GM23338 (cell line): ENCODE data around the gene VPS37B. TPM values are rescaled to one million over a fixed set of nuclear protein-coding genes. Genes with fewer than 3 reads are reported as not detected.

Experiments used
- ATAC-seq: fragments of 200-7000 bp; cut with Tn5 transposase; 3 replicates; pipeline ENCODE4 v1.9.1; 2020
- DNase-seq: peaks from one replicate; pipeline ENCODE4 v3.0.0-alpha.2; 2015; ENCODE audit warnings: low spot score
- H2AFZ ChIP-seq: fragments of 200-600 bp; sonication (generic); 2 replicates; pipeline ENCODE4 v1.8.0; 2016; ENCODE audit warnings: antibody characterized with exemption, mild to moderate bottlenecking, moderate library complexity
- H3F3A ChIP-seq: fragments of 200-600 bp; sonication (generic); replicated peaks from 2 replicates; pipeline ENCODE4 v1.8.0; 2017; ENCODE audit warnings: antibody characterized with exemption, mixed run types, low read depth
- H3K27ac ChIP-seq: fragments of 200-600 bp; sonication (generic); 2 replicates; pipeline ENCODE4 v1.6.1; 2016; ENCODE audit warnings: low read depth
- H3K27me3 ChIP-seq: fragments of 200-600 bp; sonication (generic); 2 replicates; pipeline ENCODE4 v1.8.0; 2016; ENCODE audit warnings: mild to moderate bottlenecking, mixed run types, moderate library complexity; ENCODE audit not compliant: insufficient read depth
- H3K36me3 ChIP-seq: fragments of 200-600 bp; sonication (generic); 2 replicates; pipeline ENCODE4 v1.8.0; 2016; ENCODE audit warnings: mild to moderate bottlenecking; ENCODE audit not compliant: insufficient read depth
- H3K4me1 ChIP-seq: fragments of 200-600 bp; sonication (generic); 2 replicates; pipeline ENCODE4 v1.8.0; 2016; ENCODE audit warnings: mild to moderate bottlenecking, moderate library complexity; ENCODE audit not compliant: insufficient read depth
- H3K4me2 ChIP-seq: fragments of 200-600 bp; sonication (generic); 2 replicates; pipeline ENCODE4 v1.7.1; 2017; ENCODE audit warnings: mixed run types
- H3K4me3 ChIP-seq: fragments of 200-600 bp; sonication (generic); 2 replicates; pipeline ENCODE4 v1.6.1; 2016; ENCODE audit warnings: mixed run types
- H3K79me2 ChIP-seq: fragments of 200-600 bp; sonication (generic); replicated peaks from 2 replicates; pipeline ENCODE4 v1.8.0; 2017; ENCODE audit warnings: mild to moderate bottlenecking; ENCODE audit not compliant: insufficient read depth
- H3K9me2 ChIP-seq: fragments of 200-600 bp; sonication (generic); 2 replicates; pipeline ENCODE4 v1.8.0; 2017; ENCODE audit not compliant: insufficient read depth
- H4K20me1 ChIP-seq: fragments of 200-600 bp; sonication (generic); replicated peaks from 2 replicates; pipeline ENCODE4 v1.8.0; 2017; ENCODE audit warnings: mild to moderate bottlenecking; ENCODE audit not compliant: insufficient read depth
- H3K27ac Mint-ChIP-seq: 2 replicates; pipeline ENCODE4 v1.8.0; 2020; ENCODE audit warnings: inconsistent platforms, mild to moderate bottlenecking, moderate library complexity, mixed read lengths
- H3K27me3 Mint-ChIP-seq: 3 replicates; pipeline ENCODE4 v1.8.0; 2022; ENCODE audit warnings: low read depth, mild to moderate bottlenecking, moderate library complexity, mixed read lengths, inconsistent platforms; ENCODE audit not compliant: insufficient read depth, poor library complexity
- H3K36me3 Mint-ChIP-seq: 3 replicates; pipeline ENCODE4 v1.8.0; 2021; ENCODE audit warnings: low read depth, mild to moderate bottlenecking, inconsistent platforms, moderate library complexity, mixed read lengths
- H3K4me1 Mint-ChIP-seq: 3 replicates; pipeline ENCODE4 v1.8.0; 2020; ENCODE audit warnings: mild to moderate bottlenecking, inconsistent platforms, mixed read lengths
- H3K4me3 Mint-ChIP-seq: 3 replicates; pipeline ENCODE4 v1.8.0; 2021; ENCODE audit warnings: moderate library complexity, mild to moderate bottlenecking, inconsistent platforms, mixed read lengths
- H3K9me3 Mint-ChIP-seq: 3 replicates; pipeline ENCODE4 v1.8.0; 2020; ENCODE audit warnings: moderate library complexity, mild to moderate bottlenecking, inconsistent platforms, mixed read lengths
- CREB1 ChIP-seq: fragments of 250-450 bp; sonication (Bioruptor Pico); IDR thresholded peaks from 2 replicates; pipeline ENCODE4 v1.5.0; 2020; ENCODE audit warnings: low read depth, mild to moderate bottlenecking, moderate library complexity
- EZH2phosphoT487 ChIP-seq: fragments of 200-600 bp; sonication (generic); IDR thresholded peaks from one replicate; pipeline ENCODE4 v1.8.1; 2018; ENCODE audit warnings: antibody characterized with exemption; ENCODE audit not compliant: unreplicated experiment
- NANOG ChIP-seq: IDR thresholded peaks from 2 replicates; pipeline ENCODE4 v1.6.1; 2016; ENCODE audit warnings: antibody characterized with exemption, borderline replicate concordance
- POLR2AphosphoS5 ChIP-seq: IDR thresholded peaks from 2 replicates; pipeline ENCODE4 v1.6.1; 2016; ENCODE audit warnings: antibody characterized with exemption, low read depth
- ZNF114 ChIP-seq: fragments of 250-450 bp; sonication (Bioruptor Pico); IDR thresholded peaks from 2 replicates; pipeline ENCODE4 v1.5.0; 2020; ENCODE audit warnings: mild to moderate bottlenecking, moderate library complexity
- ZNF331 ChIP-seq: fragments of 250-450 bp; sonication (Bioruptor Pico); IDR thresholded peaks from 2 replicates; pipeline ENCODE4 v1.5.0; 2020; ENCODE audit warnings: low read depth, mild to moderate bottlenecking, moderate library complexity
- polyA plus RNA-seq: library from polyadenylated mRNA; unstranded; fragments of >200 nt; fragmentation: Nextera tagmentation; extraction: Ambion mirVana; gene quantifications from 2 replicates; pipeline ENCODE4 v1.2.1, GENCODE V29; 2016
- total RNA-seq: library from RNA; depleted of rRNA; stranded (reverse); fragments of >200 nt; shearing (Covaris generic); gene quantifications from 2 replicates; pipeline ENCODE4 v1.2.3, GENCODE V29; 2014
- TF ChIP-seq, protein P1 (sequence below): IDR thresholded peaks from 2 replicates; pipeline ENCODE4 v1.6.1; 2016; ENCODE audit warnings: antibody characterized with exemption
- TF ChIP-seq, protein P2 (sequence below): fragments of 250-450 bp; sonication (Bioruptor Pico); IDR thresholded peaks from 2 replicates; pipeline ENCODE4 v1.5.0; 2020; ENCODE audit warnings: mild to moderate bottlenecking, moderate library complexity
- TF ChIP-seq, protein P3 (sequence below): IDR thresholded peaks from one replicate; pipeline ENCODE4 v1.6.1; 2018; ENCODE audit warnings: antibody characterized with exemption; ENCODE audit not compliant: unreplicated experiment

The VPS37B gene
- total and polyA plus RNA-seq, 2 experiments from 2014 or later, result 6.7 to 10.9 TPM

DNA sequence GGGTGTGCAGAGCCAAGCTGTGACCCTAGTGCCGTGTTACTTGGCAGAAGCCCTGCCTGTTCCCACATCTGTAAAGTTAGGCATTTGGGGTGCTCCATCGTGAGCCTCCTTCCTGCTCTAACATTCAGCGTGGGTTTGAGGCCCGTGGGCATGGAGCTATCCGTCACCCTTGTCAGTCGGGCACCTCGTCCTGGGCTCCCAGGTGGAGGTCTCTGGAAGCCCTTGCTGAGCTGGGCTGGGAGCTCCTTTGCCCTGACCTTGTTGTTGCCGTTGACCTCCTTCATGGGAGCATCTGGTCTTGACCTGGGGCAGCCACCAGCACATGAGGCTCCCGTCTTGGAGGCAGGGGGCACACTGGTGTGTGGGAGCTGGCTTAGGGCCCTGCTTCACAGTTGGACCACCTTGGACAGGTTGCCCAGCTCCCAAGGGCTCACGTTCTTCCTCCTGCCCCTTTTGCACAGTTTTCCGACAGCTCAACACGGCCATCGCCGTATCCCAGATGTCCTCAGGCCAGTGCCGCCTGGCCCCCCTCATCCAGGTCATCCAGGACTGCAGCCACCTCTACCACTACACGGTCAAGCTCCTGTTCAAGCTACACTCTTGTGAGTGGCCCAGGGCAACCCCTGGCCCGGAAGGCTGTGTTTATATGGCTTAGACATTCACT is 42.2 kb downstream of the VPS37B start:
- H2AFZ ChIP-seq, result no peak overlapping the region
- H3K36me3 ChIP-seq, result no peaks in the 10 kb centered on the region

DNA sequence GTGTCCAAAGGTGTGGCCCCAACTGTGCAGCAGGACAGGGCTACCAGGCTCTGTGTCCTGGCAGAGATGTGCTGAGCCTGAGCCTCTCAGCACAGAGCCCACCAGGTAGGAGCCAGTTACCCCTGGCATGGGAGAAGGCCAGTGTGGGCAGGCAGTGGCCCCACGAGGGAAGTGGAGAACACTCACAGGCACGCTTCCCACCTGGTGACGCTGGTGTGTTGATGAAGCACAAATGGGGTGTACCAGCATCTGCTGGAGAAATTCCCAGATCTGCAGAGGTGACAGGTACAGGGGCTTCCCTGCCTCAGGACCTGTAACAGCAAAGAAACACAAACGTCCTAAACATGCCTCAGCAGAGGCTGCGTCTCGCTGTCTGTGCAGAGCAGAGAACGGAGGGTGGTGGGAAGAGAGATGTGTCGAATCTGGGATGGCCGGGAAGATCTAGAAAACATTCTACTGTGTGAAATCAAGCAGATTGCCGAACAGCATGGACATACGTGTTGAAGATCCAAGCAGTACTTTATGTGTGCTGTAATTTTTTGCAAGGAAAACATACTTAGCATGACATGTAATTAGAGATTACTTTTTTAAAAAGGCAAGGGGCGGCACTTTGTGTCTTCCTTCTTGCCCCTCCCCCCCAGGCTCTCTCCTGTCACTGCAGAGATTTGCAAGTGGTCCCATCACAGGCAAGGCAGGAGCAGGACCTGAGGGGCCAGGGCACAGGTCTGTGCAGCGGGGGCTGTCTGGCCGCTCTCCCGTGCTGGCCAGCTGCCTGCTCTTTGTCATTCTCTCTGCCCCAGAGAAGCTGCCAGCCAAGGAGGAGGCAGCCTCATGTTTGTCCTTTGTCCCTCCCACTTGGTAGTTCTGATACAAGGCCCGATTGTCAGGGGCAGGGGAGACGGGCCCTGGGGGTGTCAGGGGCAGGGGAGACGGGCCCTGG is 43.3 kb downstream of the VPS37B start:
- Mint-ChIP-seq H3K9me3 (no peaks in the 10 kb centered on the region), H3K27me3 (peaks cover 6% of the 10 kb centered on the region), H3K27ac (no peak overlapping the region), H3K4me3 (no peak overlapping the region; the same call in 2 of the 3 replicates), H3K4me1 (peaks cover 5% of the 10 kb centered on the region), H3K36me3 (no peaks in the 10 kb centered on the region; the same call in 2 of the 3 replicates)
- no peaks in the 10 kb centered on the region for H3K27me3 ChIP-seq
- H2AFZ ChIP-seq, result no peak overlapping the region
- H3K4me2 ChIP-seq, result no peak overlapping the region
- no peak for DNase-seq
- no peaks in the 10 kb centered on the region for H3K9me2 ChIP-seq
- peaks cover 6% of the 10 kb centered on the region; the same call in 1 of the 2 replicates for H4K20me1 ChIP-seq
- H3K36me3 ChIP-seq, result no peaks in the 10 kb centered on the region
- H3K4me1 ChIP-seq, result no peaks in the 10 kb centered on the region
- ATAC-seq, result no peak; the same call in 2 of the 3 replicates
- H3K27ac ChIP-seq, result no peak overlapping the region
- H3K79me2 ChIP-seq, result no peaks in the 10 kb centered on the region
- H3K4me3 ChIP-seq, result no peak overlapping the region
- no peaks in the 10 kb centered on the region for H3F3A ChIP-seq
- TF ChIP-seq, protein P1, sequence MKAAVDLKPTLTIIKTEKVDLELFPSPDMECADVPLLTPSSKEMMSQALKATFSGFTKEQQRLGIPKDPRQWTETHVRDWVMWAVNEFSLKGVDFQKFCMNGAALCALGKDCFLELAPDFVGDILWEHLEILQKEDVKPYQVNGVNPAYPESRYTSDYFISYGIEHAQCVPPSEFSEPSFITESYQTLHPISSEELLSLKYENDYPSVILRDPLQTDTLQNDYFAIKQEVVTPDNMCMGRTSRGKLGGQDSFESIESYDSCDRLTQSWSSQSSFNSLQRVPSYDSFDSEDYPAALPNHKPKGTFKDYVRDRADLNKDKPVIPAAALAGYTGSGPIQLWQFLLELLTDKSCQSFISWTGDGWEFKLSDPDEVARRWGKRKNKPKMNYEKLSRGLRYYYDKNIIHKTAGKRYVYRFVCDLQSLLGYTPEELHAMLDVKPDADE, result no peak
- TF ChIP-seq, protein P2, sequence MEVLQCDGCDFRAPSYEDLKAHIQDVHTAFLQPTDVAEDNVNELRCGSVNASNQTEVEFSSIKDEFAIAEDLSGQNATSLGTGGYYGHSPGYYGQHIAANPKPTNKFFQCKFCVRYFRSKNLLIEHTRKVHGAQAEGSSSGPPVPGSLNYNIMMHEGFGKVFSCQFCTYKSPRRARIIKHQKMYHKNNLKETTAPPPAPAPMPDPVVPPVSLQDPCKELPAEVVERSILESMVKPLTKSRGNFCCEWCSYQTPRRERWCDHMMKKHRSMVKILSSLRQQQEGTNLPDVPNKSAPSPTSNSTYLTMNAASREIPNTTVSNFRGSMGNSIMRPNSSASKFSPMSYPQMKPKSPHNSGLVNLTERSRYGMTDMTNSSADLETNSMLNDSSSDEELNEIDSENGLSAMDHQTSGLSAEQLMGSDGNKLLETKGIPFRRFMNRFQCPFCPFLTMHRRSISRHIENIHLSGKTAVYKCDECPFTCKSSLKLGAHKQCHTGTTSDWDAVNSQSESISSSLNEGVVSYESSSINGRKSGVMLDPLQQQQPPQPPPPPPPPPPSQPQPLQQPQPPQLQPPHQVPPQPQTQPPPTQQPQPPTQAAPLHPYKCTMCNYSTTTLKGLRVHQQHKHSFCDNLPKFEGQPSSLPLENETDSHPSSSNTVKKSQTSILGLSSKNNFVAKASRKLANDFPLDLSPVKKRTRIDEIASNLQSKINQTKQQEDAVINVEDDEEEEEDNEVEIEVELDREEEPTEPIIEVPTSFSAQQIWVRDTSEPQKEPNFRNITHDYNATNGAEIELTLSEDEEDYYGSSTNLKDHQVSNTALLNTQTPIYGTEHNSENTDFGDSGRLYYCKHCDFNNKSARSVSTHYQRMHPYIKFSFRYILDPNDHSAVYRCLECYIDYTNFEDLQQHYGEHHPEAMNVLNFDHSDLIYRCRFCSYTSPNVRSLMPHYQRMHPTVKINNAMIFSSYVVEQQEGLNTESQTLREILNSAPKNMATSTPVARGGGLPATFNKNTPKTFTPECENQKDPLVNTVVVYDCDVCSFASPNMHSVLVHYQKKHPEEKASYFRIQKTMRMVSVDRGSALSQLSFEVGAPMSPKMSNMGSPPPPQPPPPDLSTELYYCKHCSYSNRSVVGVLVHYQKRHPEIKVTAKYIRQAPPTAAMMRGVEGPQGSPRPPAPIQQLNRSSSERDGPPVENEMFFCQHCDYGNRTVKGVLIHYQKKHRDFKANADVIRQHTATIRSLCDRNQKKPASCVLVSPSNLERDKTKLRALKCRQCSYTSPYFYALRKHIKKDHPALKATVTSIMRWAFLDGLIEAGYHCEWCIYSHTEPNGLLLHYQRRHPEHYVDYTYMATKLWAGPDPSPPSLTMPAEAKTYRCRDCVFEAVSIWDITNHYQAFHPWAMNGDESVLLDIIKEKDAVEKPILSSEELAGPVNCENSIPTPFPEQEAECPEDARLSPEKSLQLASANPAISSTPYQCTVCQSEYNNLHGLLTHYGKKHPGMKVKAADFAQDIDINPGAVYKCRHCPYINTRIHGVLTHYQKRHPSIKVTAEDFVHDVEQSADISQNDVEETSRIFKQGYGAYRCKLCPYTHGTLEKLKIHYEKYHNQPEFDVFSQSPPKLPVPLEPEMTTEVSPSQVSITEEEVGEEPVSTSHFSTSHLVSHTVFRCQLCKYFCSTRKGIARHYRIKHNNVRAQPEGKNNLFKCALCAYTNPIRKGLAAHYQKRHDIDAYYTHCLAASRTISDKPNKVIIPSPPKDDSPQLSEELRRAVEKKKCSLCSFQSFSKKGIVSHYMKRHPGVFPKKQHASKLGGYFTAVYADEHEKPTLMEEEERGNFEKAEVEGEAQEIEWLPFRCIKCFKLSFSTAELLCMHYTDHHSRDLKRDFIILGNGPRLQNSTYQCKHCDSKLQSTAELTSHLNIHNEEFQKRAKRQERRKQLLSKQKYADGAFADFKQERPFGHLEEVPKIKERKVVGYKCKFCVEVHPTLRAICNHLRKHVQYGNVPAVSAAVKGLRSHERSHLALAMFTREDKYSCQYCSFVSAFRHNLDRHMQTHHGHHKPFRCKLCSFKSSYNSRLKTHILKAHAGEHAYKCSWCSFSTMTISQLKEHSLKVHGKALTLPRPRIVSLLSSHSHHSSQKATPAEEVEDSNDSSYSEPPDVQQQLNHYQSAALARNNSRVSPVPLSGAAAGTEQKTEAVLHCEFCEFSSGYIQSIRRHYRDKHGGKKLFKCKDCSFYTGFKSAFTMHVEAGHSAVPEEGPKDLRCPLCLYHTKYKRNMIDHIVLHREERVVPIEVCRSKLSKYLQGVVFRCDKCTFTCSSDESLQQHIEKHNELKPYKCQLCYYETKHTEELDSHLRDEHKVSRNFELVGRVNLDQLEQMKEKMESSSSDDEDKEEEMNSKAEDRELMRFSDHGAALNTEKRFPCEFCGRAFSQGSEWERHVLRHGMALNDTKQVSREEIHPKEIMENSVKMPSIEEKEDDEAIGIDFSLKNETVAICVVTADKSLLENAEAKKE (CRISPR knock-in tag), result no peak
- TF ChIP-seq ZNF331 (CRISPR knock-in tag) (no peak), NANOG (no peak), EZH2phosphoT487 (no peak), ZNF114 (CRISPR knock-in tag) (no peak)
- TF ChIP-seq, protein P3, sequence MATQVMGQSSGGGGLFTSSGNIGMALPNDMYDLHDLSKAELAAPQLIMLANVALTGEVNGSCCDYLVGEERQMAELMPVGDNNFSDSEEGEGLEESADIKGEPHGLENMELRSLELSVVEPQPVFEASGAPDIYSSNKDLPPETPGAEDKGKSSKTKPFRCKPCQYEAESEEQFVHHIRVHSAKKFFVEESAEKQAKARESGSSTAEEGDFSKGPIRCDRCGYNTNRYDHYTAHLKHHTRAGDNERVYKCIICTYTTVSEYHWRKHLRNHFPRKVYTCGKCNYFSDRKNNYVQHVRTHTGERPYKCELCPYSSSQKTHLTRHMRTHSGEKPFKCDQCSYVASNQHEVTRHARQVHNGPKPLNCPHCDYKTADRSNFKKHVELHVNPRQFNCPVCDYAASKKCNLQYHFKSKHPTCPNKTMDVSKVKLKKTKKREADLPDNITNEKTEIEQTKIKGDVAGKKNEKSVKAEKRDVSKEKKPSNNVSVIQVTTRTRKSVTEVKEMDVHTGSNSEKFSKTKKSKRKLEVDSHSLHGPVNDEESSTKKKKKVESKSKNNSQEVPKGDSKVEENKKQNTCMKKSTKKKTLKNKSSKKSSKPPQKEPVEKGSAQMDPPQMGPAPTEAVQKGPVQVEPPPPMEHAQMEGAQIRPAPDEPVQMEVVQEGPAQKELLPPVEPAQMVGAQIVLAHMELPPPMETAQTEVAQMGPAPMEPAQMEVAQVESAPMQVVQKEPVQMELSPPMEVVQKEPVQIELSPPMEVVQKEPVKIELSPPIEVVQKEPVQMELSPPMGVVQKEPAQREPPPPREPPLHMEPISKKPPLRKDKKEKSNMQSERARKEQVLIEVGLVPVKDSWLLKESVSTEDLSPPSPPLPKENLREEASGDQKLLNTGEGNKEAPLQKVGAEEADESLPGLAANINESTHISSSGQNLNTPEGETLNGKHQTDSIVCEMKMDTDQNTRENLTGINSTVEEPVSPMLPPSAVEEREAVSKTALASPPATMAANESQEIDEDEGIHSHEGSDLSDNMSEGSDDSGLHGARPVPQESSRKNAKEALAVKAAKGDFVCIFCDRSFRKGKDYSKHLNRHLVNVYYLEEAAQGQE, result no peak

More for the DNA sequence above, 42.2 kb downstream of the VPS37B start:
- Mint-ChIP-seq H3K4me1 (peaks cover 5% of the 10 kb centered on the region), H3K4me3 (no peak overlapping the region), H3K36me3 (no peaks in the 10 kb centered on the region; the same call in 2 of the 3 replicates), H3K9me3 (no peaks in the 10 kb centered on the region), H3K27ac (no peak overlapping the region), H3K27me3 (peaks cover 6% of the 10 kb centered on the region)
- Histone ChIP-seq H3K79me2 (no peaks in the 10 kb centered on the region), H3K4me2 (no peak overlapping the region), H3K4me3 (no peak overlapping the region), H3K27ac (no peak overlapping the region), H4K20me1 (peaks cover 6% of the 10 kb centered on the region; the same call in 1 of the 2 replicates), H3K9me2 (no peaks in the 10 kb centered on the region), H3K4me1 (no peaks in the 10 kb centered on the region), H3F3A (no peaks in the 10 kb centered on the region), H3K27me3 (no peaks in the 10 kb centered on the region)
- TF ChIP-seq POLR2AphosphoS5 (no peak), CREB1 (CRISPR knock-in tag) (no peak)
- DNase-seq (no peak), ATAC-seq (no peak)
